A673 (cell line): Measurements from ENCODE around the gene CSNK1G2. TPM values are rescaled to one million over a fixed set of nuclear protein-coding genes. Genes with fewer than 3 reads are reported as not detected.

ENCODE experiments used
- BruUV-seq: library from RNA; stranded (reverse); fragments of 400-500 nt; replicated peaks from 2 replicates; lab custom pipeline; 2021; lab: Mats Ljungman, UMichigan
- CTCF ChIA-PET: fragments of 300-600 bp; sonication (Branson Sonifier 250); formaldehyde crosslinking; loops from one replicate; lab custom pipeline; 2022; ENCODE audit warnings: antibody characterized with exemption; lab: Charles Lee
- POLR2A ChIA-PET: fragments of 300-600 bp; sonication (Branson Sonifier 250); formaldehyde crosslinking; loops from one replicate; lab custom pipeline; 2022; ENCODE audit warnings: antibody characterized with exemption; ENCODE audit not compliant: low non-redundant PET; lab: Charles Lee
- DNase-seq: peaks from one replicate; pipeline ENCODE4 v3.0.0-alpha.2; 2015; ENCODE audit warnings: low spot score
- H3K27ac ChIP-seq: fragments of 200-600 bp; sonication (generic); 2 replicates; pipeline ENCODE4 v1.5.1; 2016; ENCODE audit warnings: mixed run types, low read depth, mild to moderate bottlenecking, mixed read lengths, antibody characterized with exemption, low read length; ENCODE audit not compliant: poor library complexity, severe bottlenecking
- H3K27me3 ChIP-seq: fragments of 200-600 bp; sonication (generic); replicated peaks from 2 replicates; pipeline ENCODE4 v1.6.1; 2017; ENCODE audit warnings: mixed run types, low read depth, mild to moderate bottlenecking, mixed read lengths, antibody characterized with exemption, low read length; ENCODE audit not compliant: insufficient read depth, poor library complexity
- H3K36me3 ChIP-seq: fragments of 200-600 bp; sonication (generic); 2 replicates; pipeline ENCODE4 v1.6.1; 2016; ENCODE audit warnings: mixed run types, mild to moderate bottlenecking, mixed read lengths, antibody characterized with exemption, low read length; ENCODE audit not compliant: insufficient read depth, poor library complexity, severe bottlenecking
- H3K4me1 ChIP-seq: fragments of 200-600 bp; sonication (generic); 2 replicates; pipeline ENCODE4 v1.6.1; 2017; ENCODE audit warnings: mixed run types, mild to moderate bottlenecking, mixed read lengths, antibody characterized with exemption, low read length; ENCODE audit not compliant: insufficient read depth, poor library complexity, severe bottlenecking
- H3K4me3 ChIP-seq: fragments of 200-600 bp; sonication (generic); 2 replicates; pipeline ENCODE4 v1.5.1; 2016; ENCODE audit warnings: low read depth, mixed run types, mild to moderate bottlenecking, mixed read lengths, low read length; ENCODE audit not compliant: poor library complexity, severe bottlenecking
- H3K9me3 ChIP-seq: fragments of 200-600 bp; sonication (generic); 2 replicates; pipeline ENCODE4 v1.6.1; 2016; ENCODE audit warnings: mixed run types, low read depth, mild to moderate bottlenecking, mixed read lengths, antibody characterized with exemption, low read length; ENCODE audit not compliant: poor library complexity, severe bottlenecking
- EZH2 ChIP-seq: fragments of 200-600 bp; sonication (generic); IDR thresholded peaks from 2 replicates; pipeline ENCODE4 v1.6.1; 2017; ENCODE audit warnings: borderline replicate concordance, low read depth, mild to moderate bottlenecking, mixed read lengths, antibody characterized with exemption, low read length; ENCODE audit not compliant: poor library complexity, severe bottlenecking
- intact Hi-C: fragments of 100-400 bp; cut with micrococcal nuclease; formaldehyde crosslinking; loops from one replicate; pipeline ENCODE4 v1.10.0; 2022; ENCODE audit not compliant: unreplicated experiment
- total RNA-seq: library from RNA; stranded (reverse); gene quantifications from 2 replicates; pipeline ENCODE4 v1.2.3, GENCODE V29; 2021
- TF ChIP-seq, protein P1 (sequence below): fragments of 300-800, 200-600 bp; sonication (generic); conservative IDR thresholded peaks from 2 replicates; pipeline ENCODE4 v1.5.1; 2017; ENCODE audit warnings: low read depth, mild to moderate bottlenecking, antibody characterized with exemption, low read length, moderate library complexity, mixed read lengths

The CSNK1G2 gene
- total RNA-seq, 1 experiment from 2014 or later, result 108 TPM

DNA sequence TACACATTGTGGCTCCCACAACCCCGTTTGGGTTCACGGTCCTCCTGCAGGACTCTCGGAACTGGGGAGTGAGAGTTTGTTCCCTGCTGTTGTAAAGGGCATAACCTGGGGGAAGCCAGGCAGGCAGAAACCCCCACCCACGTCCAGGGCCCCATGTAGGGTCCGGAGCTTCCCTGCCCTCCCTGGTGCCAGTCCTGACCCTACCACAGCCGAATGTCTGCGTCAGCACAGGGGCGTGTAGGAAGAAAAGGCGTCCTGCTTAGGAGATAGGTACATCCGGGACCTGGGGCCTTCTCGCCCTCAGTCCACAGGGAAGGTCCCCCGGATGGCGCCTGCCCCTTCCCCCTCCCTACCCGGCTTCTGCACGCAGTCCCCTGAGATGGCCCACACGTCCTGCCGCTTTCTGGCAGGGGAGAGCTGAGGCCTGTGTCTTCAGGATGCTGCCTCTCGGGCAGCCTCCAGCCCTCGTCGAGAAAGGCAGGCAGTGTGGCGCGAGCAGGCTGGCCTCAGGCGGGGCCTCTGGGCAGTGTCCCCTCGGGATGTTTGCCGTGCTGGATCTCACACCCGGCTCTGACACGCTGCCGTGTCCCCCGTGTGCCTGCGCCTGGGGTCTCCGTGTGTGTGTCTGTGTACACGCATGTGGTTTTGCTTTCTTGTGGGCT lies 19.1 kb downstream of the CSNK1G2 start:
- Histone ChIP-seq H3K27ac (no peak overlapping the region), H3K4me1 (no peaks in the 10 kb centered on the region), H3K9me3 (no peaks in the 10 kb centered on the region), H3K4me3 (no peak overlapping the region), H3K36me3 (peaks cover 4% of the 10 kb centered on the region), H3K27me3 (no peaks in the 10 kb centered on the region)
- intact Hi-C loops, result no loop called here
- ChIA-PET POLR2A (no interaction called here), CTCF (no interaction called here)
- DNase-seq, result no peak
- TF ChIP-seq, protein P1, sequence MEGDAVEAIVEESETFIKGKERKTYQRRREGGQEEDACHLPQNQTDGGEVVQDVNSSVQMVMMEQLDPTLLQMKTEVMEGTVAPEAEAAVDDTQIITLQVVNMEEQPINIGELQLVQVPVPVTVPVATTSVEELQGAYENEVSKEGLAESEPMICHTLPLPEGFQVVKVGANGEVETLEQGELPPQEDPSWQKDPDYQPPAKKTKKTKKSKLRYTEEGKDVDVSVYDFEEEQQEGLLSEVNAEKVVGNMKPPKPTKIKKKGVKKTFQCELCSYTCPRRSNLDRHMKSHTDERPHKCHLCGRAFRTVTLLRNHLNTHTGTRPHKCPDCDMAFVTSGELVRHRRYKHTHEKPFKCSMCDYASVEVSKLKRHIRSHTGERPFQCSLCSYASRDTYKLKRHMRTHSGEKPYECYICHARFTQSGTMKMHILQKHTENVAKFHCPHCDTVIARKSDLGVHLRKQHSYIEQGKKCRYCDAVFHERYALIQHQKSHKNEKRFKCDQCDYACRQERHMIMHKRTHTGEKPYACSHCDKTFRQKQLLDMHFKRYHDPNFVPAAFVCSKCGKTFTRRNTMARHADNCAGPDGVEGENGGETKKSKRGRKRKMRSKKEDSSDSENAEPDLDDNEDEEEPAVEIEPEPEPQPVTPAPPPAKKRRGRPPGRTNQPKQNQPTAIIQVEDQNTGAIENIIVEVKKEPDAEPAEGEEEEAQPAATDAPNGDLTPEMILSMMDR, result no peak
- TF ChIP-seq EZH2, result no peak
- BruUV-seq, result no TSS peak

DNA sequence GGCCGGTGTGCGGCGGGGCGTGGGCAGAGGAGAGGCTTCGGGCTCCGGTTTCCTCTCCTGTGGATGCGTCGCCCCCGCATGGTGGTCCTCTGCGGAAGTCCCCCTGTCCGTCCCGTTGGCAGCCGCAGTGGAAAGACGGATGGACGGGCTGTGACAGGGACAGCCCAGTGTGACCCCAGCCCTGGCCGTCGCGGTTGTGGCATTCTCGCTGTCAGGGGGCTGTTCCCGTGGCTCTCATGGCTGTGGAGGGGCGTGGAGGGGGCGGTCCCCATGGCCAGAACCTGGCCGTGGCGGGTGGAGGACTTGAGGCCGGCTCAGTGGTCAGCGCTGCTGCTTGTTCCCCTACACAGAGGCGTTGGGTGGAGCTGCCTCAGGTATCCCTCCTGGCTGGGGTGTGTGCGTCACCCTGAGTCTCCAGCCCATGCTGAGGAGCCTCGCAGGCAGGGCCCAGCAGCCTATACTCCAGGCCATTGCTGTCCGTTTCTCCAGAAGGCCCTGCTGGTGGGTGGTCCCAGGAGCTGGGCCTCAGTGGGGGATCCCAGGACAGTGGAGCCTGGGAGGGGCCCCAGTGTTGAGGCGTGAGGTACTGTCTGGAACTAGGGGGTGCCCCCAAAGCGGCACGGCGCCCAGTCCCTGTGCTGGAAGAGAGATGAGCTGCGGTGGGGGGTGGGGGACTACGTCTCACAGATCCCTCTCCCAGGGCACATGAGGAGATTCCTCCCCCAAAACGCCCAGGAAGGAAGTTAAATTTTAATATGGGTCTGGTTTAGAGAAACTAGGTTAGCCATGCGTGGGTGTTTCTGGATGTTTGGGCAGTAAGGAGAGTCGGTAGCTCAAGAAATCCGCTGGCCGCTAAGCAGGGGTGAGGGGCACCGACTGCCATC lies 20.3 kb downstream of the CSNK1G2 start:
- ChIA-PET POLR2A (no interaction called here), CTCF (interaction anchor here (0.5 kb wide), 1 partner anchor 109 kb away, joined by 4 read pairs; no protein-coding TSS in a partner anchor)
- intact Hi-C loops, result no loop called here

DNA sequence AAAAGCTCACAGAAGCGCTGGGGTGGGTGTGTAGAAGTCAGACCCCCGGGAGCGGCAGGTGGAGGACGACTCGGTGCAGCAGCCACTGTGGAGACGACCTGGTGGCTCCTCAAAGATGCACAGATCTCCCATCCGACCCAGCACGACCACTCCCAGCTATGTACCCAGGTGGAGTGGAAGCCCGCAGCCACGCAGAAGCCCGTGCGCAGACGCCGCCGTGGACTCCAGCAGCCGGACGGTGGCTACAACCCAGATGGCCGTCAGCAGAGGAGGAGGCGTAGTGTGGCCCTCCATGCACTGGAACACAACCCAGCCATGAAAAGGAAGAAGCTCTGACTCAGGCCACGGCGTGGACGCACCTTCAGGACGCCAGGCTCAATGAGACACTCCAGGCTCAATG lies 21.7 kb downstream of the CSNK1G2 start:
- POLR2A ChIA-PET, result no interaction called here
- intact Hi-C loops, result no loop called here
- H3K4me3 ChIP-seq, result no peak overlapping the region
- H3K9me3 ChIP-seq, result no peaks in the 10 kb centered on the region
- no TSS peak for BruUV-seq
- no peaks in the 10 kb centered on the region for H3K4me1 ChIP-seq
- no peak for TF ChIP-seq EZH2
- TF ChIP-seq, protein P1, result no peak
- H3K36me3 ChIP-seq, result peaks cover 10% of the 10 kb centered on the region
- H3K27me3 ChIP-seq, result no peaks in the 10 kb centered on the region
- CTCF ChIA-PET, result no interaction called here
- no peak overlapping the region for H3K27ac ChIP-seq
- DNase-seq, result no peak

More for the DNA sequence above, 20.3 kb downstream of the CSNK1G2 start:
- Histone ChIP-seq H3K27ac (peak overlapping the region; percentile 47), H3K27me3 (no peaks in the 10 kb centered on the region), H3K9me3 (no peaks in the 10 kb centered on the region), H3K36me3 (peaks cover 8% of the 10 kb centered on the region), H3K4me3 (no peak overlapping the region), H3K4me1 (no peaks in the 10 kb centered on the region)
- BruUV-seq, result no TSS peak
- TF ChIP-seq, protein P1, result no peak
- no peak for TF ChIP-seq EZH2
- DNase-seq, result no peak
